PC-3 (cell line): Measurements from ENCODE around the gene PPARGC1A.

Experiments
- CTCF ChIP-seq: fragments of 300-600 bp; sonication (generic); conservative IDR thresholded peaks from 2 replicates; pipeline ENCODE4 v1.5.1; 2017; ENCODE audit warnings: antibody characterized with exemption, low read depth, mild to moderate bottlenecking, low read length
- EZH2 ChIP-seq: fragments of 300-600 bp; sonication (generic); IDR thresholded peaks from one replicate; pipeline ENCODE4 v1.6.1; 2017; ENCODE audit warnings: antibody characterized with exemption, mild to moderate bottlenecking, low read length; ENCODE audit not compliant: unreplicated experiment
- EZH2phosphoT487 ChIP-seq: fragments of 300-600 bp; sonication (generic); IDR thresholded peaks from 2 replicates; pipeline ENCODE4 v1.6.1; 2018; ENCODE audit warnings: mild to moderate bottlenecking, antibody characterized with exemption, low read length, borderline replicate concordance

- TF ChIP-seq CTCF (no peak), EZH2 (no peak), EZH2phosphoT487 (no peak)
Measured at GRCh38 chr4:23900636-23901035, 10.8 kb upstream of the PPARGC1A start.
